GM19468 (cell line): ENCODE data around the gene KRI1.

Experiments
- ATAC-seq: cut with Tn5 transposase; IDR thresholded peaks from one replicate; pipeline ENCODE4 v1.9.1; 2021; ENCODE audit warnings: mild to moderate bottlenecking, moderate library complexity, moderate number of reproducible peaks; ENCODE audit not compliant: unreplicated experiment; ENCODE audit errors: extremely low read depth

KRI1 gene

GRCh38 chr19:10521461-10522171 is 44.2 kb downstream of the KRI1 start:
- no peak for ATAC-seq

GRCh38 chr19:10520652-10521318 is 45.0 kb downstream of the KRI1 start:
- no peak for ATAC-seq

GRCh38 chr19:10519421-10519820 is 46.4 kb downstream of the KRI1 start:
- ATAC-seq = no peak

GRCh38 chr19:10518444-10519361 is 47.1 kb downstream of the KRI1 start:
- ATAC-seq = no peak

- ATAC-seq = no peak
Observed at GRCh38 chr19:10517760-10518443, 47.9 kb downstream of the KRI1 start.

GRCh38 chr19:10517361-10517759 is 48.5 kb downstream of the KRI1 start, which contains the start of gene S1PR5:
Gene S1PR5 (minus strand): TSS chr19:10517447. CDS start chr19:10515011, 2,436 bp downstream.
- ATAC-seq = no peak

GRCh38 chr19:10516671-10517286 is 49.0 kb downstream of the KRI1 start:
- ATAC-seq = no peak

- no peak for ATAC-seq
Observed at GRCh38 chr19:10516064-10516385, 49.8 kb downstream of the KRI1 start.

- ATAC-seq = no peak
Observed at GRCh38 chr19:10514211-10515145, 51.3 kb downstream of the KRI1 start.

GRCh38 chr19:10513223-10513622 is 52.6 kb downstream of the KRI1 start:
- no peak for ATAC-seq

GRCh38 chr19:10510301-10510802 is 55.5 kb downstream of the KRI1 start:
- no peak for ATAC-seq

- ATAC-seq = no peak
Observed at GRCh38 chr19:10508707-10509106, 57.1 kb downstream of the KRI1 start.

GRCh38 chr19:10508036-10508435 is 57.8 kb downstream of the KRI1 start:
- ATAC-seq = no peak

- no peak for ATAC-seq
Observed at GRCh38 chr19:10505583-10506229, 60.1 kb downstream of the KRI1 start.
